CD4-positive, alpha-beta T cell treated with Interferon gamma for 1 hour (primary cell): ENCODE measurements around the gene ALOX5AP.
A peak's percentile ranks its signal among the peaks of the same experiment; 100 is the strongest.

Source experiments
- DNase-seq: peaks from one replicate; pipeline ENCODE4 v3.0.0-alpha.2; 2020

The ALOX5AP gene

DNA sequence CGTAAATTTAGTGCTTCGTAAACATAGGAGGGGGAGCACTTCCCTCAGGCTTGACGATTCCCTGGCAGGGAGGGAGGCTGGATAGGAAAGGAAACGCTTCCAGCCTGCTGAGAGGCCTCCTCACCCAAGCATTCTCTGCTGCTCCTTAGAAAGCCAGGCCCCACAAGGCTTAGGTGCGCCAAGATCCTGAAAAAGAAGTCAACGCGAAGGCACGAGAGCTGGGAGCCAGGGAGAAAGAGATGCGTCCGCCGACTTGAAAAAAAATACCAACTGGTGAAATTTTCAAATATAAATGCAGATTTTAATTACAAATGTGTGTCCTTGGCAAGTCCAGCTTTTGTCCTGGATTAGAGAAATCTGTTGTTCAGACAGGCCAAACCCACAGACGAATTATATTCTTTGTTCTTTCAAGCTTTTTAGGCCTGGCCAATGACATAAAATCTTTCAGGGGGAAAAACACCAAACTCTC is 64.0 kb downstream of the ALOX5AP start:
- DNase-seq: no peak

DNA sequence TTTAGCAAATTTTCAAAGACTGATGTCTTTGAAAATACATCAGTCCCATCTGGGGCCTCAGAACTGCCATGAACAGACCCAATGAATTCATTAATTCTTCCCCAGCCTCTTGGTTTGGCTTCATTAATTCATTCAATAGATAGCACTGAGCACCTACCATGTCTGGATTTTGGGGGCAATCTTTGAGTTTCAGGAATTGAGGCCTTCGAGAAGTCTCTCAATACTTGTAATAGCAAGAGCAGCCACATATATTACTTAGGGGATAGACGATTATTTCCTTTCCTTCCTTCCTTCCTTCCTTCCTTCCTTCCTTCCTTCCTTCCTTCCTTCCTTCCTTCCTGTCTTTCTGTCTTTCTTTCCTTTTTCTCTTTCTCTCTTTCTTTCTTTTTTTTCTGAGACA is 64.8 kb downstream of the ALOX5AP start:
- DNase-seq: no peak

DNA sequence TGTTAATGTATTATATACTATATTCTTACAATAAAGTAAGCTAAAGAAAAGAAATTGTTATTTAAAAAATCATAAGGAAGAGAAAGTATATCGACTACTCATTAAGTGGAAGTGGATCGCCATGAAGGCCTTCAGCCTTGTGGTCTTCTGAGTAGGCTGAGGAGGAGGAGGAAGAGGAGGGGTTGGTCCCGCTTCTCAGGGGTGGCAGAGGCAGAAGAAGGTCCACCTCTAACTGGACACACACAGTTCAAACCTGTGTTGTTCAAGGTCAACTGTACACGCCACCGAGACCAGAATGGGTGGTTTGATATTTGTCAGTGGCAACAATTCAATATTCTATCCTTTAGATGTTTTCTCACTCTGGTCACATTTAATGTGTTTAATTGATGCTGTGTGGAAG is 67.2 kb downstream of the ALOX5AP start:
- no peak for DNase-seq

GRCh38 chr13:30802953-30803478 is 67.7 kb downstream of the ALOX5AP start:
- peak; percentile 76 for DNase-seq

- no peak for DNase-seq
These were observed 68.4 kb downstream of the ALOX5AP start for GRCh38 chr13:30803749-30804148.

DNA sequence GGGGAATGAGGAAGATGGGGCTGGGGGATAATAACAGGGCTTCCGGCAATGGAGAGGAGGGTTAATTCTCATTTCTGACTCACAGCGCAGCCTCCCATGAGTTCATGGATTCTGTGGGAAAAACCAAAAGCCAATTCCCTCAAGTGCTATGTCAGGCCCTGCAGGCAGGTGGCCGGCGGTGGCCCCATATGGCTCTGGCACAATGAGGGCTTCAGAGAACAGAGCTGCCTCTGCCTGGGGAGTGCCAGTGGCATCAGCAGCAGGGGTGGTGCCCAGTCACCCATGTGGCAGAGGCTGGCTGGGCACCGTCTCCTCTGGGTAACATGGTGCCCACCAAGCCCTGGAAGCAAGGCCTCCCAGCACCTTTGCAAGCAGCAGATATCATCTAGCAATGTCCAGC is 69.1 kb downstream of the ALOX5AP start:
- DNase-seq: no peak

- DNase-seq: no peak
These were observed 69.8 kb downstream of the ALOX5AP start for GRCh38 chr13:30805132-30805537.

GRCh38 chr13:30805603-30806011 is 70.3 kb downstream of the ALOX5AP start:
- no peak for DNase-seq

GRCh38 chr13:30806784-30807183 is 71.4 kb downstream of the ALOX5AP start:
- no peak for DNase-seq

- DNase-seq: no peak
These were observed 72.0 kb downstream of the ALOX5AP start for GRCh38 chr13:30807392-30807791.

- DNase-seq: no peak
These were observed 73.3 kb downstream of the ALOX5AP start for GRCh38 chr13:30808600-30808999.

GRCh38 chr13:30809787-30810186 is 74.4 kb downstream of the ALOX5AP start:
- no peak for DNase-seq

DNA sequence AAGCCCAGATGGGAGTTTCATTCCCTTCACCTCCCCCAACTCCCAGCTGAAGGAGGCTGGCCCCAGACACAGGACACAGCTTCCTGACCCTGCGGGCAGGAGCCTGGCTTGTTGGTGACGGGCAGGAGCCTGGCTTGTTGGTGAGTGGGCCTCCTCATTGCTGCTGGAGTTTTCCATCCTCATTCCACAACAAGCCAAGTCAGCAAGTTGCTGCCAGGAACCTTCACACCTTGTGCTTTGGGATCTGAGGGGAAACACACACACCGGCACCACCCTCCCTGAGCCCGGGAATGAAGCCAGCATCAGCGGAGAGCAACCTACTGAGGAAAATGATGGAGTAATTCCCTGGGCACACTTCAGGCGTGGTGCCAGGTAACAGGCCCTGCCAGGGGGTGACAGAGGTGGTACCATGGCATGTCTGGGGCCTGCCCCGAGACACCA is 74.9 kb downstream of the ALOX5AP start:
- DNase-seq: no peak

DNA sequence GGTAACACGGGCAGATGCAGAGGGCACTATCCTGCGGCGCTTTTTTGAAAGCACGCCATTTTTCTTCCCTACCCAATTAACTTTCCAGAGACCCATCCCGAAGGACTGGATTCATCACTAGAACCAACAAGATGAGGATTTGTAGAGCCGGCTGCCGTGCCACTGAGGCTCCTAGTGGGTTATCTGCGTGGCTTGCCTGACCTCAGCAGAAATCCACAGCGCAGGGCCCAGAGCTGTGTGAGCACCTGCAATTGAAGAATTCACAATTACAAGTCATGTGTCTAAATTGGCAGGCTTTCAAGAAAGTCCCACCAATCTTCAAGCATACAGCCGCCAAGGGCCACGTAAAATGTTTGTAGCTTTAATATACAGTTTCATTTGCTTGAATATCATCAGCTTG is 75.5 kb downstream of the ALOX5AP start:
- DNase-seq: no peak
